Loucy (cell line): ENCODE data around the gene NOL4L.
A peak's percentile ranks its signal among the peaks of the same experiment; 100 is the strongest.

Experiments
- H2AFZ ChIP-seq: fragments of 200-600 bp; sonication (generic); 2 replicates; pipeline ENCODE4 v1.6.0; 2016; ENCODE audit warnings: antibody characterized with exemption, mild to moderate bottlenecking, low read length, moderate library complexity
- H3F3A ChIP-seq: fragments of 200-600 bp; 2 replicates; pipeline ENCODE4 v1.6.0; 2016; ENCODE audit warnings: antibody characterized with exemption, low read depth, mild to moderate bottlenecking
- H3K27me3 ChIP-seq: fragments of 200-600 bp; sonication (generic); 2 replicates; pipeline ENCODE4 v1.6.1; 2014; ENCODE audit warnings: low read length, mild to moderate bottlenecking; ENCODE audit not compliant: insufficient read depth, poor library complexity, severe bottlenecking
- H3K36me3 ChIP-seq: fragments of 200-600 bp; sonication (generic); 2 replicates; pipeline ENCODE4 v1.6.1; 2016; ENCODE audit warnings: low read length; ENCODE audit not compliant: insufficient read depth
- H3K4me1 ChIP-seq: fragments of 200-600 bp; sonication (generic); 2 replicates; pipeline ENCODE4 v1.5.1; 2014; ENCODE audit warnings: low read length, mild to moderate bottlenecking; ENCODE audit not compliant: insufficient read depth, poor library complexity, severe bottlenecking
- H3K4me2 ChIP-seq: fragments of 200-600 bp; sonication (generic); 2 replicates; pipeline ENCODE4 v1.6.0; 2014; ENCODE audit warnings: antibody characterized with exemption, low read length, low read depth, mild to moderate bottlenecking; ENCODE audit not compliant: poor library complexity, severe bottlenecking
- H3K4me3 ChIP-seq: fragments of 200-600 bp; sonication (generic); 2 replicates; pipeline ENCODE4 v1.5.1; 2014; ENCODE audit warnings: low read length, mild to moderate bottlenecking, mixed read lengths; ENCODE audit not compliant: poor library complexity, severe bottlenecking
- H3K79me2 ChIP-seq: fragments of 200-600 bp; sonication (generic); 2 replicates; pipeline ENCODE4 v1.6.1; 2014; ENCODE audit warnings: low read length; ENCODE audit not compliant: insufficient read depth
- H3K9ac ChIP-seq: fragments of 200-600 bp; sonication (generic); 2 replicates; pipeline ENCODE4 v1.6.0; 2014; ENCODE audit warnings: mild to moderate bottlenecking, low read depth, low read length, moderate library complexity; ENCODE audit not compliant: poor library complexity, severe bottlenecking
- H3K9me2 ChIP-seq: fragments of 200-600 bp; sonication (generic); replicated peaks from 2 replicates; pipeline ENCODE4 v1.6.1; 2016; ENCODE audit warnings: low read depth, low read length, mixed read lengths
- H3K9me3 ChIP-seq: fragments of 200-600 bp; sonication (generic); 2 replicates; pipeline ENCODE4 v1.6.1; 2014; ENCODE audit warnings: mild to moderate bottlenecking, antibody characterized with exemption, low read length, low read depth; ENCODE audit not compliant: insufficient read depth
- H4K20me1 ChIP-seq: fragments of 200-600 bp; sonication (generic); 2 replicates; pipeline ENCODE4 v1.6.0; 2014; ENCODE audit warnings: antibody characterized with exemption, low read length, mild to moderate bottlenecking; ENCODE audit not compliant: insufficient read depth, poor library complexity, severe bottlenecking
- CTCF ChIP-seq: fragments of 200-600 bp; sonication (generic); conservative IDR thresholded peaks from 2 replicates; pipeline ENCODE4 v1.5.1; 2014; ENCODE audit warnings: mild to moderate bottlenecking, antibody characterized with exemption, low read length
- EZH2phosphoT487 ChIP-seq: fragments of 200-600 bp; IDR thresholded peaks from 2 replicates; pipeline ENCODE4 v1.6.1; 2018; ENCODE audit warnings: antibody characterized with exemption, mild to moderate bottlenecking, moderate library complexity, borderline replicate concordance

The NOL4L gene

GRCh38 chr20:32524829-32525501 lies 60.2 kb downstream of the NOL4L start:
- H3K4me2 ChIP-seq: no peak overlapping the region
- H2AFZ ChIP-seq: no peak overlapping the region
- H3K4me3 ChIP-seq: no peak overlapping the region
- H4K20me1 ChIP-seq: peaks cover 6% of the 10 kb centered on the region
- H3K4me1 ChIP-seq: peaks cover 75% of the 10 kb centered on the region
- peaks cover 52% of the 10 kb centered on the region; the same call in 1 of the 2 replicates for H3K36me3 ChIP-seq
- H3K9me2 ChIP-seq: no peaks in the 10 kb centered on the region
- TF ChIP-seq EZH2phosphoT487 (no peak), CTCF (no peak)
- peak overlapping the region; percentile 49 for H3K9ac ChIP-seq
- peaks cover 82% of the 10 kb centered on the region for H3K79me2 ChIP-seq
- H3F3A ChIP-seq: no peaks in the 10 kb centered on the region
- H3K27me3 ChIP-seq: no peaks in the 10 kb centered on the region
- H3K9me3 ChIP-seq: no peaks in the 10 kb centered on the region

- Histone ChIP-seq H3K4me1 (peaks cover 63% of the 10 kb centered on the region), H2AFZ (no peak overlapping the region), H3K79me2 (peaks cover 69% of the 10 kb centered on the region), H4K20me1 (peaks cover 6% of the 10 kb centered on the region), H3K9ac (peak overlapping the region; percentile 49), H3K4me3 (no peak overlapping the region), H3K9me2 (no peaks in the 10 kb centered on the region), H3K36me3 (peaks cover 64% of the 10 kb centered on the region; the same call in 1 of the 2 replicates), H3K4me2 (peak overlapping the region; percentile 2), H3F3A (no peaks in the 10 kb centered on the region), H3K27me3 (no peaks in the 10 kb centered on the region), H3K9me3 (no peaks in the 10 kb centered on the region)
- TF ChIP-seq CTCF: no peak
- TF ChIP-seq EZH2phosphoT487: no peak
These were observed 61.4 kb downstream of the NOL4L start for GRCh38 chr20:32523613-32524213.

- Histone ChIP-seq H4K20me1 (peaks cover 5% of the 10 kb centered on the region), H3K4me3 (no peak overlapping the region), H3F3A (no peaks in the 10 kb centered on the region), H3K36me3 (peaks cover 71% of the 10 kb centered on the region; the same call in 1 of the 2 replicates), H3K79me2 (peaks cover 62% of the 10 kb centered on the region), H3K9me2 (no peaks in the 10 kb centered on the region), H3K27me3 (no peaks in the 10 kb centered on the region), H3K9me3 (no peaks in the 10 kb centered on the region), H3K9ac (peak overlapping the region; percentile 49), H2AFZ (no peak overlapping the region), H3K4me2 (peak overlapping the region; percentile 2), H3K4me1 (peaks cover 56% of the 10 kb centered on the region)
- TF ChIP-seq EZH2phosphoT487 (no peak), CTCF (no peak)
These were observed 62.1 kb downstream of the NOL4L start for GRCh38 chr20:32522776-32523612.
